ENCODE data around the gene RELL2.

Gene RELL2

GRCh38 chr5:141685591-141685990 is 48.8 kb downstream of the RELL2 start:
- Mint-ChIP-seq H3K9me3 (no peaks in the 10 kb centered on the region), H3K4me3 (no peak overlapping the region), H3K27me3 (ENCODE audit: low read depth, poor library complexity) (peaks cover 32% of the 10 kb centered on the region), H3K36me3 (ENCODE audit: low read depth) (no peaks in the 10 kb centered on the region), H3K4me1 (peaks cover 43% of the 10 kb centered on the region), H3K27ac (no peak overlapping the region)
- TF ChIP-seq, protein P1, sequence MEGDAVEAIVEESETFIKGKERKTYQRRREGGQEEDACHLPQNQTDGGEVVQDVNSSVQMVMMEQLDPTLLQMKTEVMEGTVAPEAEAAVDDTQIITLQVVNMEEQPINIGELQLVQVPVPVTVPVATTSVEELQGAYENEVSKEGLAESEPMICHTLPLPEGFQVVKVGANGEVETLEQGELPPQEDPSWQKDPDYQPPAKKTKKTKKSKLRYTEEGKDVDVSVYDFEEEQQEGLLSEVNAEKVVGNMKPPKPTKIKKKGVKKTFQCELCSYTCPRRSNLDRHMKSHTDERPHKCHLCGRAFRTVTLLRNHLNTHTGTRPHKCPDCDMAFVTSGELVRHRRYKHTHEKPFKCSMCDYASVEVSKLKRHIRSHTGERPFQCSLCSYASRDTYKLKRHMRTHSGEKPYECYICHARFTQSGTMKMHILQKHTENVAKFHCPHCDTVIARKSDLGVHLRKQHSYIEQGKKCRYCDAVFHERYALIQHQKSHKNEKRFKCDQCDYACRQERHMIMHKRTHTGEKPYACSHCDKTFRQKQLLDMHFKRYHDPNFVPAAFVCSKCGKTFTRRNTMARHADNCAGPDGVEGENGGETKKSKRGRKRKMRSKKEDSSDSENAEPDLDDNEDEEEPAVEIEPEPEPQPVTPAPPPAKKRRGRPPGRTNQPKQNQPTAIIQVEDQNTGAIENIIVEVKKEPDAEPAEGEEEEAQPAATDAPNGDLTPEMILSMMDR (IDR thresholded peaks at IDR 0.05): no peak
- no peak for DNase-seq

GRCh38 chr5:141686648-141687416 is 50.0 kb downstream of the RELL2 start:
- Mint-ChIP-seq H3K4me1 (peaks cover 32% of the 10 kb centered on the region), H3K4me3 (no peak overlapping the region), H3K9me3 (no peaks in the 10 kb centered on the region), H3K36me3 (ENCODE audit: low read depth) (no peaks in the 10 kb centered on the region), H3K27ac (no peak overlapping the region), H3K27me3 (ENCODE audit: low read depth, poor library complexity) (peaks cover 45% of the 10 kb centered on the region)
- TF ChIP-seq, protein P1 (IDR thresholded peaks at IDR 0.05): no peak
- DNase-seq: no peak

Measured in nephron progenitor cell (in vitro differentiated cells).